H9 (cell line): ENCODE data around the gene TOPORS. TPM values are rescaled to one million over a fixed set of nuclear protein-coding genes. Genes with fewer than 3 reads are reported as not detected.

Source experiments
- DNase-seq: peaks from one replicate; pipeline ENCODE4 v3.0.0-alpha.2; 2017
- H2AFZ ChIP-seq: one replicate; pipeline ENCODE4 v1.6.1; 2013; ENCODE audit warnings: mild to moderate bottlenecking, low read length, control low read depth, moderate library complexity
- H2AK5ac ChIP-seq: 2 replicates; pipeline ENCODE4 v1.6.1; 2013; ENCODE audit warnings: low read length, control low read depth, mixed read lengths; ENCODE audit not compliant: insufficient read length
- H2BK120ac ChIP-seq: one replicate; pipeline ENCODE4 v1.6.1; 2013; ENCODE audit warnings: low read depth, mild to moderate bottlenecking, low read length, control low read depth, inconsistent platforms; ENCODE audit not compliant: poor library complexity, severe bottlenecking
- H2BK12ac ChIP-seq: 2 replicates; pipeline ENCODE4 v1.6.1; 2013; ENCODE audit warnings: low read length, control low read depth, mixed read lengths, low read depth; ENCODE audit not compliant: insufficient read length
- H2BK15ac ChIP-seq: 2 replicates; pipeline ENCODE4 v1.6.1; 2013; ENCODE audit warnings: low read depth, low read length, control low read depth
- H2BK20ac ChIP-seq: one replicate; pipeline ENCODE4 v1.6.1; 2013; ENCODE audit warnings: low read depth, mild to moderate bottlenecking, low read length, control low read depth, inconsistent platforms; ENCODE audit not compliant: poor library complexity, severe bottlenecking
- H2BK5ac ChIP-seq: 2 replicates; pipeline ENCODE4 v1.6.1; 2013; ENCODE audit warnings: low read length, control low read depth, mixed read lengths; ENCODE audit not compliant: insufficient read length
- H3K14ac ChIP-seq: 2 replicates; pipeline ENCODE4 v1.6.1; 2013; ENCODE audit warnings: low read length, control low read depth; ENCODE audit not compliant: insufficient read depth
- H3K18ac ChIP-seq: 2 replicates; pipeline ENCODE4 v1.6.1; 2013; ENCODE audit warnings: low read depth, mild to moderate bottlenecking, mixed read lengths, low read length, control low read depth; ENCODE audit not compliant: insufficient read length
- H3K23ac ChIP-seq: 2 replicates; pipeline ENCODE4 v1.6.1; 2013; ENCODE audit warnings: low read length, control low read depth, mixed read lengths, low read depth; ENCODE audit not compliant: insufficient read length
- H3K23me2 ChIP-seq: 2 replicates; pipeline ENCODE4 v1.6.1; 2013; ENCODE audit warnings: low read depth, mild to moderate bottlenecking, mixed read lengths, low read length, control low read depth; ENCODE audit not compliant: insufficient read length, poor library complexity, severe bottlenecking
- H3K27ac ChIP-seq: 2 replicates; pipeline ENCODE4 v1.5.1; 2013; ENCODE audit warnings: low read length, control low read depth, mixed read lengths, low read depth; ENCODE audit not compliant: insufficient read length
- H3K27me3 ChIP-seq: 2 replicates; pipeline ENCODE4 v1.6.1; 2013; ENCODE audit warnings: low read length, control low read depth, inconsistent platforms; ENCODE audit not compliant: insufficient read depth
- H3K4ac ChIP-seq: 2 replicates; pipeline ENCODE4 v1.6.1; 2013; ENCODE audit warnings: low read depth, mild to moderate bottlenecking, control low read depth, inconsistent platforms, low read length, moderate library complexity
- H3K4me1 ChIP-seq: 2 replicates; pipeline ENCODE4 v1.6.1; 2013; ENCODE audit warnings: low read length, control low read depth, inconsistent platforms; ENCODE audit not compliant: insufficient read depth
- H3K4me2 ChIP-seq: 2 replicates; pipeline ENCODE4 v1.6.1; 2013; ENCODE audit warnings: low read length, control low read depth, mixed read lengths; ENCODE audit not compliant: insufficient read length, insufficient read depth
- H3K56ac ChIP-seq: 2 replicates; pipeline ENCODE4 v1.6.1; 2013; ENCODE audit warnings: low read depth, mild to moderate bottlenecking, mixed read lengths, low read length, control low read depth; ENCODE audit not compliant: insufficient read length
- H3K79me1 ChIP-seq: 2 replicates; pipeline ENCODE4 v1.6.1; 2013; ENCODE audit warnings: low read depth, mild to moderate bottlenecking, moderate library complexity, low read length, control low read depth, inconsistent platforms; ENCODE audit not compliant: insufficient read depth, poor library complexity, severe bottlenecking
- H3K79me2 ChIP-seq: 2 replicates; pipeline ENCODE4 v1.6.1; 2013; ENCODE audit warnings: low read length, control low read depth, inconsistent platforms; ENCODE audit not compliant: insufficient read depth
- H3K9ac ChIP-seq: 2 replicates; pipeline ENCODE4 v1.6.1; 2013; ENCODE audit warnings: low read length, control low read depth, mixed read lengths; ENCODE audit not compliant: insufficient read length; ENCODE audit errors: extremely low read depth
- H3K9me3 ChIP-seq: one replicate; pipeline ENCODE4 v1.6.1; 2013; ENCODE audit warnings: low read depth, low read length, inconsistent platforms; ENCODE audit not compliant: control insufficient read depth
- H3T11ph ChIP-seq: one replicate; pipeline ENCODE4 v1.6.1; 2013; ENCODE audit warnings: mild to moderate bottlenecking, low read length, control low read depth, inconsistent platforms
- H4K20me1 ChIP-seq: one replicate; pipeline ENCODE4 v1.6.1; 2013; ENCODE audit not compliant: control insufficient read depth, insufficient read length, insufficient read depth
- H4K5ac ChIP-seq: 2 replicates; pipeline ENCODE4 v1.6.1; 2013; ENCODE audit warnings: low read depth, mild to moderate bottlenecking, mixed read lengths, low read length, control low read depth; ENCODE audit not compliant: insufficient read length
- H4K8ac ChIP-seq: replicated peaks from 2 replicates; pipeline ENCODE4 v1.6.1; 2013; ENCODE audit warnings: low read length, control low read depth, mixed read lengths, low read depth; ENCODE audit not compliant: insufficient read length
- H4K91ac ChIP-seq: 2 replicates; pipeline ENCODE4 v1.6.1; 2013; ENCODE audit warnings: low read depth, mild to moderate bottlenecking, moderate library complexity, mixed read lengths, low read length, control low read depth; ENCODE audit not compliant: insufficient read length
- H3K27ac Mint-ChIP-seq, 3 experiments: 2 replicates in 2 of 3; 3 replicates in 1 of 3; pipeline ENCODE4 v1.8.0; 2020 to 2021; ENCODE audit warnings: mixed read lengths in 3 of 3, mild to moderate bottlenecking in 1 of 3, moderate library complexity in 1 of 3
- H3K27me3 Mint-ChIP-seq: 2 replicates; pipeline ENCODE4 v1.8.0; 2021; ENCODE audit warnings: low read depth, mild to moderate bottlenecking, moderate library complexity, mixed read lengths
- H3K36me3 Mint-ChIP-seq, 3 experiments: 2 replicates in 2 of 3; 3 replicates in 1 of 3; pipeline ENCODE4 v1.8.0; 2020 to 2021; ENCODE audit warnings: low read depth in 3 of 3, mixed read lengths in 3 of 3; ENCODE audit not compliant: insufficient read depth in 1 of 3
- H3K4me1 Mint-ChIP-seq, 2 experiments: 2 replicates each; pipeline ENCODE4 v1.8.0; 2020; ENCODE audit warnings: mixed read lengths in 2 of 2
- H3K4me3 Mint-ChIP-seq, 2 experiments: 2 replicates in 1 of 2; 3 replicates in 1 of 2; pipeline ENCODE4 v1.8.0; 2020 to 2021; ENCODE audit warnings: mild to moderate bottlenecking in 2 of 2, mixed read lengths in 2 of 2, moderate library complexity in 1 of 2
- H3K9me3 Mint-ChIP-seq, 2 experiments: 2 replicates in 1 of 2; 3 replicates in 1 of 2; pipeline ENCODE4 v1.8.0; 2020; ENCODE audit warnings: mild to moderate bottlenecking in 2 of 2, mixed read lengths in 2 of 2, moderate library complexity in 1 of 2
- WGBS: extraction: QIAGEN DNeasy Blood & Tissue Kit; methylation state at CpG from one replicate; pipeline ENCODE4 v1.1.7; 2013; ENCODE audit warnings: missing lambda C conversion rate, low lambda C conversion rate, mixed read lengths; ENCODE audit not compliant: insufficient read length; ENCODE audit errors: extremely low coverage; 5-methylcytosine and 5-hydroxymethylcytosine counted together
- total RNA-seq: library from RNA; stranded (reverse); gene quantifications from 2 replicates; pipeline ENCODE4 v1.2.1, GENCODE V29; 2021
- TF ChIP-seq, protein P1 (sequence below): fragments of 200-600 bp; sonication (generic); conservative IDR thresholded peaks from 3 replicates; pipeline ENCODE4 v1.8.0; 2021; ENCODE audit warnings: antibody characterized with exemption, mild to moderate bottlenecking

The TOPORS gene
- total RNA-seq, 1 experiment from 2014 or later = 31.9 TPM

DNA sequence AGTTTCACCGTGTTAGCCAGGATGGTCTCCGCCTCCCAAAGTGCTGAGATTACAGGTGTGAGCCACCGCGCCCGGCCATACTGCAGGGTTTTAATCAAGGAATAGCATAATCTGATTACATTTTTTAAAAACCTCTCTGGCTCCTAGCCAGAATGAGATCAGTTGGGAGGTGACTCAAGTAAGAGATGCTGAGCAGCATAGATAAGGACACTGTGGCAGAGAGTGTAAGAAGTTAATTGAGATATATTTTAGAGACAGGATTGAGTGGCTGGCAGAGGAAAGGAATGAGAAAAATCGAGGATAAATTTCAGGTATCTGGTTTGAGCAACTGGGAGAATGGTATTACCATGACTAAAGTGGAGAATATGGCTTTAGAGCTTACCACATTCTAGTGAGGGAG, 19.1 kb downstream of the TOPORS start:
- H3K27me3 ChIP-seq = no peaks in the 10 kb centered on the region
- no peak overlapping the region for H3K27ac Mint-ChIP-seq
- no peak overlapping the region for H3K56ac ChIP-seq
- H2AFZ ChIP-seq = no peak overlapping the region
- H3K23ac ChIP-seq = no peak overlapping the region
- no peak overlapping the region for H3K4me3 Mint-ChIP-seq
- H2BK20ac ChIP-seq = no peak overlapping the region
- H3K27me3 Mint-ChIP-seq = no peaks in the 10 kb centered on the region
- no peak overlapping the region for H4K8ac ChIP-seq
- H3K4me1 Mint-ChIP-seq = no peaks in the 10 kb centered on the region
- no peak overlapping the region for H3T11ph ChIP-seq
- no peak overlapping the region for H3K9ac ChIP-seq
- H3K9me3 ChIP-seq = no peaks in the 10 kb centered on the region
- H2BK15ac ChIP-seq = no peak overlapping the region
- H2BK5ac ChIP-seq = no peak overlapping the region
- no peak overlapping the region for H2BK12ac ChIP-seq
- H3K79me2 ChIP-seq = no peaks in the 10 kb centered on the region
- no peak overlapping the region for H3K27ac ChIP-seq
- H3K4ac ChIP-seq = no peak overlapping the region
- WGBS = 100% methylated on average over 1 of the region's 6 CpGs
- H4K20me1 ChIP-seq = no peaks in the 10 kb centered on the region
- H3K14ac ChIP-seq = no peak overlapping the region
- H3K4me1 ChIP-seq = no peaks in the 10 kb centered on the region
- no peak overlapping the region for H3K18ac ChIP-seq
- no peak overlapping the region for H4K91ac ChIP-seq
- peaks cover 0 to 3% of the 10 kb centered on the region in 2 experiments; a peak in 1 of 5 replicates for H3K9me3 Mint-ChIP-seq
- H3K4me2 ChIP-seq = no peak overlapping the region
- no peaks in the 10 kb centered on the region for H3K23me2 ChIP-seq
- TF ChIP-seq, protein P1, sequence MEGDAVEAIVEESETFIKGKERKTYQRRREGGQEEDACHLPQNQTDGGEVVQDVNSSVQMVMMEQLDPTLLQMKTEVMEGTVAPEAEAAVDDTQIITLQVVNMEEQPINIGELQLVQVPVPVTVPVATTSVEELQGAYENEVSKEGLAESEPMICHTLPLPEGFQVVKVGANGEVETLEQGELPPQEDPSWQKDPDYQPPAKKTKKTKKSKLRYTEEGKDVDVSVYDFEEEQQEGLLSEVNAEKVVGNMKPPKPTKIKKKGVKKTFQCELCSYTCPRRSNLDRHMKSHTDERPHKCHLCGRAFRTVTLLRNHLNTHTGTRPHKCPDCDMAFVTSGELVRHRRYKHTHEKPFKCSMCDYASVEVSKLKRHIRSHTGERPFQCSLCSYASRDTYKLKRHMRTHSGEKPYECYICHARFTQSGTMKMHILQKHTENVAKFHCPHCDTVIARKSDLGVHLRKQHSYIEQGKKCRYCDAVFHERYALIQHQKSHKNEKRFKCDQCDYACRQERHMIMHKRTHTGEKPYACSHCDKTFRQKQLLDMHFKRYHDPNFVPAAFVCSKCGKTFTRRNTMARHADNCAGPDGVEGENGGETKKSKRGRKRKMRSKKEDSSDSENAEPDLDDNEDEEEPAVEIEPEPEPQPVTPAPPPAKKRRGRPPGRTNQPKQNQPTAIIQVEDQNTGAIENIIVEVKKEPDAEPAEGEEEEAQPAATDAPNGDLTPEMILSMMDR = no peak
- H3K36me3 Mint-ChIP-seq = peaks cover 0 to 17% (median 7%) of the 10 kb centered on the region in 3 experiments; a peak in 5 of 7 replicates
- H4K5ac ChIP-seq = no peak overlapping the region
- H2AK5ac ChIP-seq = no peak overlapping the region
- no peak for DNase-seq
- no peaks in the 10 kb centered on the region for H3K79me1 ChIP-seq
- H2BK120ac ChIP-seq = no peak overlapping the region
